Stimulated activated CD4-positive, alpha-beta T cell treated with anti-CD3 and anti-CD28 coated beads, Interleukin-4, amount 100 ng/mL, for 48 hours (primary cell): ENCODE data around the gene PCYOX1L.

Experiments
- DNase-seq, 2 donors: peaks; one replicate each; pipeline ENCODE4 v3.0.0-alpha.2; 2020; ENCODE audit warnings: low read depth in 2 of 2

PCYOX1L gene, protein sequence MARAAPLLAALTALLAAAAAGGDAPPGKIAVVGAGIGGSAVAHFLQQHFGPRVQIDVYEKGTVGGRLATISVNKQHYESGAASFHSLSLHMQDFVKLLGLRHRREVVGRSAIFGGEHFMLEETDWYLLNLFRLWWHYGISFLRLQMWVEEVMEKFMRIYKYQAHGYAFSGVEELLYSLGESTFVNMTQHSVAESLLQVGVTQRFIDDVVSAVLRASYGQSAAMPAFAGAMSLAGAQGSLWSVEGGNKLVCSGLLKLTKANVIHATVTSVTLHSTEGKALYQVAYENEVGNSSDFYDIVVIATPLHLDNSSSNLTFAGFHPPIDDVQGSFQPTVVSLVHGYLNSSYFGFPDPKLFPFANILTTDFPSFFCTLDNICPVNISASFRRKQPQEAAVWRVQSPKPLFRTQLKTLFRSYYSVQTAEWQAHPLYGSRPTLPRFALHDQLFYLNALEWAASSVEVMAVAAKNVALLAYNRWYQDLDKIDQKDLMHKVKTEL

GRCh38 chr5:149357370-149358293 is at the start of gene PCYOX1L:
PCYOX1L (plus strand) TSS chr5:149358046; CDS start chr5:149358069, 23 bp downstream.
- DNase-seq = peak; percentile 97 to 98

DNA sequence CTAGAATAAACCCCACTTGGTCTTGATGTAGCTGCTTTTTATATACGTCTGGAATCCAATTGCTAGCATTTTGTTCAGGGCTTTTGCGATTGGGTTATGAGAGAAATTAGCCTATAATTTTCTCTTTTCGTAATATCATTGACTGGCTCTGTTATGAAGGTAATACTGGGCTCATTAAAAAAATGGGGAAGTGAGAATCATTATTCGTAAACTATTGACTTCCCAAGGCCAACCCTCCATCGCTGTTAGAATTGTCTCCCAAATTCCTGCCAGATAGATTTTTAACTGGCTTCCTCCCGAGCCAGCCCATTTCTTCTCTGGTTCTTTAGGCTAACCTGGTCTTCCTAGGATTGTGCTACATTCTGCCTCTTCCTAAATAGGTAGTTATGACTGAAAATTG is 48.5 kb upstream of the PCYOX1L start:
- DNase-seq = no peak

- DNase-seq = no peak
These were observed 47.4 kb upstream of the PCYOX1L start for GRCh38 chr5:149310488-149310887.

DNA sequence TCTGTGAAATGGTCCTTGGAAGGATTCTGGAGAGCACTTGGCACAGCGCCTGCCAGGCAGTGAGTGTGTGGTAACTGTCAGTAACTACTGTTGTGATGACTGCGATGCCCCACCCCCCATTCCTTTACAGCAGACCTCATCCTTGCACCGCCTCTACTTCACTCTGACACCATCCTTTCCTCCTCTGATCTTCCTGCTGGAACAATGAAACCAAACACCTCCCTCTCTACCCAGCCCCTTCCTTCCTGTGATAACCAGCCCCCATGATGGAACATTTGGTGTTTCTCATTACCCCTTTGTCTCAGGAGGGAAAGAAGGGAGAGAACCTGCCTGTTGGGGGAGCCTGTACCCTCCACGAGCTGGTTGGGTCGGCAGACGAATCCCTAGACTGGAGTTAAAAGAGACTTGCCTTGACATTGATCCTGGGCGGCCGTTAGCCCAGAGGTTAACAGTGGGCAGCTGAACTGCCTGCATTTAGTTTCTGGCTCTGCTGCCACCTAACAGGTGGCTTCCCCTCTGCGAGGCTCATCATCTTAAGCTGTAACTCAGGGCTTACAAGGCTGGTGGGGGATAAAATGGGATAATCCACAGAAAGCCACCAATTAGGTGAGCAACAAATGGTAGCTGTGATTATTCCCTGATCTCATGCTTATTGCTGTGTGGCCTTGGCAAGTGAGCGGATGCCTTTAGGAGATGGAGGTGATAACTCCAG is 46.7 kb upstream of the PCYOX1L start:
- no peak for DNase-seq

DNA sequence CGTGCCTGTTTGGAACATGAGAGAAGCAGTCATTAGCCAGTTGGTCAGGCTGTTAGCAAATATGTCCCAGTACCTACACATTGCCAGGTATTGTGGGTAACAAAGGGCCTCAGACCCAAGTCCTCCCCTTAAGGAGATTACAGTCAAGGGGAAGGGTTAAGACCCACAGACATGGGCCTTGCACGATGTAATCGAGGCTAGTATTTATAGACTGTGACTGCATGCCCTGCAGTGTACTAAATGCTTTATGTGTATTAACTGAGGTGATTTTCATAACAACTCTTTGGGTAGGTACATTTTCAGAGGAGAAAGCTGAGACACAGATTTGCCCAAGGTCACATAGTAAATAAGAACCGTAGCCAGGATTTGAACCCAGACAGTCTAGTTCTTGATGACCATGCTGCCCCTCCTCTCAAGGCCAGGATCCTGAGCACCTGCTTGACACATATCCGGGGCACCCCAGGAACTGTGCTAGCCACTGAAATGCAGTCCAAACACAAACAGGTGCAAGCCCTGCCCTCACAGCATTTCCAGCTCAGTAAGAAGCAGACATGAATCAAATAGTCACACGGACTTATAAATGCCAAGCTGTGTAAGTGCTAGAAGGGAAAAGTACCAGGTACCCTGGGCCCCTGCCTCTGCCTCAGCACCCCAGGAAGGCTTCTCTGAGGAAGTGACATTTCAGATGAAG is 44.5 kb upstream of the PCYOX1L start:
- no peak for DNase-seq

- no peak for DNase-seq
These were observed 43.2 kb upstream of the PCYOX1L start for GRCh38 chr5:149314571-149315111.

DNA sequence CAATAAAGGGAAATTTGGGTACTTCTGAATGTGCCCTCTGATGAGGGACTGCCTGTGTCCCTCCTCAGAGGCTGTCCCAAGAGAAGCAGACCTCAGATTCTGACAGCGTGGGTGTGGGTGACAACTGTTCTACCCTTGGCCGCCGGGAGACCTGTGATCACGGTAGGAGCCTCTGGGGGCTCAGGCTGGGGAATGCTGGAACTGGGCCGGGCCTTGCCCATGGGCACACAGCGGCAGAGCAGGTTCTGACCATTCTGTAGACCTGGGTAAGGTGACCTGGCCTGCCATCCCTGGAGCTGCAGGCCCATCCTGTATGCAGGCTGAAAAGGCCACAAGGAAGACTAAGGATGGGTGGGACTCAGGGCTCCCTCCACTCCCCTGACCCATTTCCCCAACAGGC is 42.1 kb upstream of the PCYOX1L start:
- no peak for DNase-seq

- DNase-seq = peak in 1 of 2 donors; percentile 10
These were observed 40.4 kb upstream of the PCYOX1L start for GRCh38 chr5:149317281-149318048.

- no peak for DNase-seq
These were observed 38.7 kb upstream of the PCYOX1L start for GRCh38 chr5:149319174-149319573.

DNA sequence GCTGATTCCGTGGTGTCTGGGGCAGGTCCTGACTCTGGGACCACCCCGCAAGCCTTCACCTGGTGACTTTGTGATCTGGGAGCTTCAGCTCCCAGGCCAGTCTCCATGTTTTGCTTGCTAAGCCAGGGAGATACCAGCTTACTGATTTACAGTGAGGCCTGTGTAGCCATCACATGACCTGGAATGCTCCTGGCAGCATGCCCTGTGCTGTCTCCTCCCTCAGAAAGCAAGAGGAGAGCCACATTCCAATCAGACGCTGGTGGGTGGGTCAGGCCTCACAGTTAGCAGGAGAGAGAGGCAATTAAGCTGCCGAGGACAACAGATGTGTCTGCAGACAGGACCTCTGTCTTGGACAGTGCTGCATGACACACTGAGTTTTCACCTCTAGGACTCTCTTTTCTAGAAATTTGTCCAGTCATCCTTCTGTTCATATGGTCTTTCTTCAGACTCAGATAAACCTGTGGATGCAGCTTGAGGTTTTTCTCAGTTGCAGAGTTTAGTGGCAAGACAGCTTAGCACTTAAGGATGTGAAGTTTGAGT is 37.0 kb upstream of the PCYOX1L start:
- DNase-seq = no peak

DNA sequence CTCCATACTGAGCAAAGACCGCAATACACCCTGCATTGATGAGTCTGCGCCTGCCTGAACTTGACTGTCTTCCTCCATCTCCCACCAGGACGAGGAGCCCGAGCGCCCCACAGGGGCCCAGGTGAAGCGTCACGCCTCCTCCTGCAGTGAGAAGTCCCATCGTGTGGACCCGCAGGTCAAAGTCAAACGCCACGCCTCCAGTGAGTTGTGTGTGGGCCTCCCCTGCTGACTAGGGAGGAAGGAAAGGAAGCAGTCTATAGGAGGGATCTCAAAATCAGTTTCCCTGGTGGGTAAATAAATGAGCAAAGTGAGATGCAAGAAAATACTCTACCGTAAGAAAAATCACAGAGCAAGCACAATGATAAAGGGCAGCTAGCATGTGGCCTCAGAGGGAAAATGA is 35.3 kb upstream of the PCYOX1L start:
- DNase-seq = no peak

DNA sequence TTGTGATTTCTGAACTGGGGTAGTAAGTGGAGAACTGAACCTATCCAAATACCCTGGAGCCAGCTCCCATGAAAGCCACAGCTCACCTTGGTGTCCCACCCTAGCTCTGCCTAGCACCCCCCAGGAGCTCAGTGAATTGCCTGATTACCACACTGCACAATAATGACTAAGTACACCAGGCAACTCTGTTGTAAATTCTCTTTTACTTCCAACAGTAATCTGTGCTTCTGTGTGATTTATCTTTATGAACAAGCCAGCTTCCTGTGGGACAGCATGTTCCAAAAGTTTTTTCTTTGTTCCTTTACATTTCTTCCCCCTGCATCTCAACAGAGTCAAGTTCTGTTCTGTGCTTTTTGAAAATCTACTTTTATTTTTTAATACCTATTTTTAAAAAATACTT is 34.6 kb upstream of the PCYOX1L start:
- no peak for DNase-seq

DNA sequence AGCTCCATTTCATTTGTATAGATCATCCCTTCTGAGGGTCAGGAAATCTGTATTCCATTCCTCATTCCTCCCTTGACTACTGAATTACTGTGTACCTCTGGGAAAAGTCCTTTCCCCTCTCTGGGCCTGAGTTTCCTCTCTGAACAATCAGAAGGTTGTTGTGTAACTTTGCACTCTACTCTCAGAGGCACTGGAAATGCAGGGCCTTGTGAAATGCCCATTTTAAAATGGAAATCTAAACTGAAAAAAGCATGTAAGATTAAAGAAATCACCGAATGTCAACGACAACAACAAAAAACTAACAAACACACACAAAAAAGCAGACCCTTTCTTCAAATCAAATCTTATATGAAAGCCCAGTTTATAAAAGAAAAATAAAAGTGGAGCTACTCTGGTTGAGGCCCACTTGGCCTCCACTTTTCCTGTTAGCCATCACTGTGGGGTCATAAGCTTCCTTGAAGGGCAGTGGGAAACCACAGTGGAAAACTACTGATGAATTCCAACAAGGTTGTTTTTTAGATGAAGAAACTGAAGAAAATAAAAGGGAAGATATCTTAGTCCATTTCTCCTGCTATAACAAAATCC is 34.1 kb upstream of the PCYOX1L start:
- no peak for DNase-seq

- DNase-seq = no peak
These were observed 33.2 kb upstream of the PCYOX1L start for GRCh38 chr5:149324641-149325040.

DNA sequence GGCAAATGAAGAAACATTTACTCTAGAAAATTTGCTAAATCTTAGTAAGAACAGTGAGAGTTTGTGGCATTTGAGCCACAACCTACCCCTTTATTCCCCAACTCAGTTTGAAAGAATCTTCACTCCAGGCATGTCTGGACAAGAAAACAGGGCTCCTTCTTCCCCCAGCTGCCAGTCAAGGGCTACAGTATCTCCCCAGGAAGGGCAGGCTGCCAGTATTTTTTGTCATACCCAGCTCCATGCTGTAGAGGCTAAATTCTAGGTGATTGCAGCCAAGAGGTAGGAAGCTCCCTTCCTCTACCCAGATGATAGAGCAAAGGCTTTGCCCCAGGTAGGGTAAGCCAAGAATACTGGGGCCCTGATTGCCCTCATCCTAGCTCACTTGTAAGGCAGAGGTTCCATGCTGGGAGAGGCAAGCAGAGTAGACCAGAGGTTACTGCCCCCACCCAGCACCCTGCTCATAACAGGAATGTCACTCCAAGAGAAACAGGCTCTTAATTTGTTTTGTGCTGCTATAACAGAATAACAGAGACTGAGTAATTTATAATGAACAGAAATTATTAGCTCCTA is 32.6 kb upstream of the PCYOX1L start:
- no peak for DNase-seq

GRCh38 chr5:149325894-149326293 is 32.0 kb upstream of the PCYOX1L start:
- DNase-seq = no peak

DNA sequence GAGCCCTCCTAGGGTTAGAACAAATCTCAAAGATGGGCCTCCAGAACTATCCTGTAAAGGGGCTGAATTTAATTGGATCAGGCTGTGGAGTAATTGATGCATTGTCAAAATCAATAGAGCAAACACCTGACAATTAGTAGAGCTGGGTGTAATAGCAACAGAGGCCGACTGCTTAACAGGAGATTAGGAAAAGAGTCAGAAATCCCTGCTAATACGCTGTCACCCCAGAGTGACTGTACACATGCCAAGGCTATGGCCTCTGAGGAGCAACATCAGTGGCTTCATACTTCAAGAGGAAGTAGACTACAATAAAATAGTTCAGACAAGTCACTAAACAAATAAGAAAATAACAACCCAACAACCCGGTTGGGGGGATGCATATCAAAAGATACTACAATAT is 31.2 kb upstream of the PCYOX1L start:
- DNase-seq = no peak

- no peak for DNase-seq
These were observed 29.7 kb upstream of the PCYOX1L start for GRCh38 chr5:149328177-149328576.

DNA sequence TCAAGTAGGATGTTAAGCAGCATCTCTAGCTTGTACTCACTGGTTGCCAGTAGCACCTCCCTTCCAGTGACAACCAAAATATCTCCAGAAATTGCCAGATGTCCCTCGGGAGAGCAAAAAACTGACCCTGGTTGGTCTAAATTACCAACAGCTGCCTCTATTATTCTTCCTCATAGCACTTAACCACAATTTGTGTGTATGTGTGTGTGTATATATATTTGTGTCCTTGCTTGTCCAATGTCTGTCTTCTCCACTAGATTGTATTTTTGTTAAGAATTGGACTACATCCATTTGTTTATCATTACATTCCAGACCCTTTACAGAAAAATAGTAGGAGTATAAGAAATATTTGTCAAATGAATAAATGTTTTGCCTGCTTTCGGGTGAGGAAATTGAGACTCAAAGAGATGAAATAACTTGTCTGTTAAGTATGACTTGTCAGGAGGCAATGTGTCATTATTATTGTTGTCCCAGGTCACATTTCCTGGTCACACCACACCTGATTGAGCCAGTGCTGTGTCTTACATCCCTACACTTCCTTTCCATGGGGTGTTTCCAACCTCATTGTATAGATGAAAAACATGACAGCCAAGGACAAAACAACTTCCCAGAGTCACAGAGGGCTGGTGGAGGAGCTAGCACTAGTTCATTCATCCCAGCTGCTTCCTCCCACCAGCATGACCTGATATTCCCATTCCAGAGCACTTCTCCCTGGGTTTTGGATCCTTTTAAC is 24.0 kb upstream of the PCYOX1L start:
- DNase-seq = no peak
